ENCODE data around the gene DLGAP4. TPM values are rescaled to one million over a fixed set of nuclear protein-coding genes. Genes with fewer than 3 reads are reported as not detected.

DLGAP4 gene
- total and polyA plus RNA-seq, 10 of the 15 experiments (the other 5 are each of a cell fraction or from before 2014, with no cell fraction given), result 0.42 to 43.3 (median 19.0) TPM

GRCh38 chr20:36339646-36340592, 33.8 kb downstream of the DLGAP4 start:
- Histone ChIP-seq H3K9me3 (replicated peaks; ENCODE audit: control insufficient read depth, insufficient read depth, low read length) (no peaks in the 10 kb centered on the region), H3K9ac (ENCODE audit: control insufficient read depth, insufficient read depth, low read length) (no peak overlapping the region), H3K27ac (ENCODE audit: control insufficient read depth, insufficient read depth) (no peak overlapping the region), H3K27me3 (replicated peaks in 1 of 2; ENCODE audit: control insufficient read depth in 2 of 2, insufficient read depth in 2 of 2, low read length in 1 of 2) (peaks cover 0 to 4% of the 10 kb centered on the region in 2 experiments; a peak in 2 of 4 replicates), H3K4me2 (ENCODE audit: control insufficient read depth, insufficient read depth) (no peak overlapping the region), H3K4me3 (no peak overlapping the region), H4K20me1 (ENCODE audit: control insufficient read depth, insufficient read depth) (no peaks in the 10 kb centered on the region; the same call in 1 of the 2 replicates), H3K4me1 (ENCODE audit: control insufficient read depth, insufficient read depth, low read length) (no peaks in the 10 kb centered on the region), H2AFZ (ENCODE audit: control insufficient read depth, low read depth, low read length) (no peak overlapping the region), H3K79me2 (ENCODE audit: control insufficient read depth, insufficient read depth, low read length) (no peaks in the 10 kb centered on the region), H3K36me3 (ENCODE audit: control insufficient read depth in 2 of 2, insufficient read depth in 2 of 2, low read length in 1 of 2) (no peaks in the 10 kb centered on the region)
- DNase-seq (ENCODE audit: low read depth, low spot score), result no peak
- in situ Hi-C loops (cut with MboI), result no loop called here
- SMC1A ChIA-PET (ENCODE audit: uncharacterized antibody, unreplicated experiment), result no interaction called here
- RAD21 ChIA-PET (ENCODE audit: unreplicated experiment), result no interaction called here
- POLR2A ChIA-PET, result no interaction called here
- BruUV-seq (replicated peaks), result no TSS peak
- ATAC-seq, result no peak
- 8% methylated on average over 24 of the region's 24 CpGs for WGBS (ENCODE audit: insufficient coverage, insufficient replicate concordance, low lambda C conversion rate, missing lambda C conversion rate)
- CTCF ChIA-PET, result no interaction called here
- FAIRE-seq, result no peak
- intact Hi-C loops (cut with micrococcal nuclease; ENCODE audit: unreplicated experiment), result no loop called here
- no peak for TF ChIP-seq STAT1 (conservative IDR thresholded peaks at IDR 0.05)
- TF ChIP-seq PAX5 (IDR thresholded peaks at IDR 0.05; ENCODE audit: borderline replicate concordance, low read depth, low read length), result no peak
- no peak for TF ChIP-seq MYC (IDR thresholded peaks at IDR 0.05; ENCODE audit: insufficient read depth, insufficient read length, insufficient replicate concordance, low read length, severe bottlenecking)
- TF ChIP-seq YBX1 (IDR thresholded peaks at IDR 0.05), result no peak
- TF ChIP-seq NKRF (conservative IDR thresholded peaks at IDR 0.05), result no peak
- TF ChIP-seq BHLHE40 (IDR thresholded peaks at IDR 0.05; ENCODE audit: borderline replicate concordance in 1 of 2, low read depth in 2 of 2, low read length in 1 of 2), result peak in 1 of 2 experiments; percentile 57; a peak in 1 of 4 replicates
- TF ChIP-seq CBX3 (IDR thresholded peaks at IDR 0.05; ENCODE audit: borderline replicate concordance, low read depth), result no peak
- TF ChIP-seq TCF12 (IDR thresholded peaks at IDR 0.05; ENCODE audit: low read depth, low read length), result no peak
- TF ChIP-seq NR2C1 (IDR thresholded peaks at IDR 0.05), result no peak

Measured in GM12878 (cell line).